NT2/D1 (cell line): ENCODE data around the gene GPC6.

Experiments
- DNase-seq: peaks from one replicate; pipeline ENCODE4 v3.0.0-alpha.2; 2011; ENCODE audit warnings: low read depth, low spot score
- H3K27me3 ChIP-seq: 2 replicates; pipeline ENCODE4 v1.6.0; 2011; ENCODE audit warnings: mild to moderate bottlenecking; ENCODE audit not compliant: insufficient read length, insufficient read depth
- H3K36me3 ChIP-seq: 2 replicates; pipeline ENCODE4 v1.6.1; 2011; ENCODE audit warnings: mild to moderate bottlenecking, low read length, mixed read lengths; ENCODE audit not compliant: insufficient read depth, insufficient read length
- H3K4me1 ChIP-seq: 2 replicates; pipeline ENCODE4 v1.5.1; 2011; ENCODE audit not compliant: insufficient read depth, insufficient read length
- H3K4me3 ChIP-seq: 2 replicates; pipeline ENCODE4 v1.5.1; 2011; ENCODE audit warnings: low read depth; ENCODE audit not compliant: insufficient read length
- H3K9ac ChIP-seq: 2 replicates; pipeline ENCODE4 v1.6.0; 2011; ENCODE audit warnings: low read depth; ENCODE audit not compliant: insufficient read length
- H3K9me3 ChIP-seq: 2 replicates; pipeline ENCODE4 v1.5.1; 2011; ENCODE audit warnings: mild to moderate bottlenecking, low read length; ENCODE audit not compliant: insufficient read depth
- SUZ12 ChIP-seq: IDR thresholded peaks from 2 replicates; pipeline ENCODE4 v1.6.1; 2011; ENCODE audit not compliant: insufficient read length, insufficient read depth; ENCODE audit errors: extremely low read depth
- YY1 ChIP-seq: IDR thresholded peaks from 2 replicates; pipeline ENCODE4 v1.6.1; 2011; ENCODE audit not compliant: insufficient read length, insufficient read depth
- ZNF274 ChIP-seq: IDR thresholded peaks from 2 replicates; pipeline ENCODE4 v1.6.1; 2011; ENCODE audit warnings: mild to moderate bottlenecking, low read depth, low read length

The GPC6 gene

DNA sequence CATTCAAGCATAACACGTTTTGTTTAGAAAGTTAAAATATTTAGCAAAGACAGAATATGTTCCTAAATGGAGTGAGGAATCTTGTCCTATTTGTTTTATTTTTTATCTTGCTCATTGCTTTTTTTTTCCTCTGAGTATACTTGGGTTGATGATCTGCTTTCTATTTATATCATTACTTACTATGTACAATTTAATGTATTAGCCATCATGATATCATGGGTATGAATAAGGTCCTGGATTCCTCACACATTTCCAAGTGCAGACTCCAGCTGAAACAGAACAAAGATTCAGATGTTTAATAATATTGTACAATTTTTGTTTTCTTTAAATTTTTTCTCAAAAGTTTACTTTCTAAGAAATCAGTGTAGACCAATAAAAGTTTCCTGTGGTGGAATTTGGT, 388.2 kb downstream of the GPC6 start:
- Histone ChIP-seq H3K27me3 (no peaks in the 10 kb centered on the region), H3K9ac (no peak overlapping the region), H3K4me3 (no peak overlapping the region), H3K9me3 (no peaks in the 10 kb centered on the region), H3K36me3 (no peaks in the 10 kb centered on the region), H3K4me1 (no peaks in the 10 kb centered on the region)
- TF ChIP-seq YY1 (no peak), ZNF274 (no peak), SUZ12 (no peak)
- no peak for DNase-seq

DNA sequence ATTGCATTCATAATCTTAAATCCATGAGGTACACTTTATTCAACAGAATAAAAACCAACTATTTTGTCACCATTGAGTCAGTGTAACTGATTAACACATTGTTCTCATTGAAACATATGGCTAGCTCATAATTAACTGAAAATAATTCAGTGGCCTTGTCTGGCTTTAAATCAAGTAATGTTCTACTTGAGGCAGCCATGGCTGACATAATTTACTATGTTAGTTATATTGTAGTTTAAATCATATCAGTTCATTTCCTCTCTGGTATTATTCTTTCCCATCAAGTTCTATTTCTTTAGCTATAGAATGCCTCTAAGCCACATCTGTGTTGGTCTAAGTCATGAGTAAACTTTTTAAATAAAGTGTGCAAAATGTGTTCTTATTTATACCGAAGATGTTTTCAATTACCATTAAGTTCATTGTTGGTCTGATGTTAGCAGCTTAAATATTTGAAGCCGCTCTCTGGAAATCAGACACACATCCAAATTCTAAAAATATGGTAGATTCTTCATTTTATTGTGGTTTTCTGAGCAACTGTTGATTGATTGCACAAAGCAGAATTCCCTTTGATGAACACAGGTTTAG, 393.7 kb downstream of the GPC6 start:
- DNase-seq: no peak
- Histone ChIP-seq H3K4me1 (no peaks in the 10 kb centered on the region), H3K4me3 (no peak overlapping the region), H3K27me3 (no peaks in the 10 kb centered on the region), H3K36me3 (no peaks in the 10 kb centered on the region), H3K9ac (no peak overlapping the region), H3K9me3 (no peaks in the 10 kb centered on the region)
- TF ChIP-seq YY1: no peak
- no peak for TF ChIP-seq SUZ12
- TF ChIP-seq ZNF274: no peak

DNA sequence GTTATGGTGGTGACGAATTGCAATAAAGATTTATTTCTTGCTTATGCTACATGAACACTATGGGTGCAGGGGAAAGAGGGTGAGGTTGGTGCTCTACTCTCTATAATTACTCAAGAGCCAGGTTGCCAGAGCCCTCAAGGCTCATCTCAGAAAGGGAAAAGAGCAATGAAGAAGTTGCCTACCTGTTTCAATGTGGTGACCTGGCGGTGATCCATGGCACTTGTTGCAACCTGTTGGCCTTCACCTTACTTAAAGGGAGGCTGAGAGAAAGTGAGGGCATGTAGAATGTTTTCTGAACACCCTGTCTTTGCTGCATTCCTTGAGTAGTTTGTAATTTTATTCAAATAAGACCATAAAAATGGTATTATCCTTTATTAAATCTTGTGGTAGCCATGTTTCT, 394.4 kb downstream of the GPC6 start:
- H3K27me3 ChIP-seq: no peaks in the 10 kb centered on the region
- H3K9me3 ChIP-seq: no peaks in the 10 kb centered on the region
- no peak overlapping the region for H3K9ac ChIP-seq
- no peaks in the 10 kb centered on the region for H3K4me1 ChIP-seq
- no peak for TF ChIP-seq ZNF274
- TF ChIP-seq YY1: no peak
- no peak for TF ChIP-seq SUZ12
- H3K4me3 ChIP-seq: no peak overlapping the region
- DNase-seq: no peak
- H3K36me3 ChIP-seq: no peaks in the 10 kb centered on the region

DNA sequence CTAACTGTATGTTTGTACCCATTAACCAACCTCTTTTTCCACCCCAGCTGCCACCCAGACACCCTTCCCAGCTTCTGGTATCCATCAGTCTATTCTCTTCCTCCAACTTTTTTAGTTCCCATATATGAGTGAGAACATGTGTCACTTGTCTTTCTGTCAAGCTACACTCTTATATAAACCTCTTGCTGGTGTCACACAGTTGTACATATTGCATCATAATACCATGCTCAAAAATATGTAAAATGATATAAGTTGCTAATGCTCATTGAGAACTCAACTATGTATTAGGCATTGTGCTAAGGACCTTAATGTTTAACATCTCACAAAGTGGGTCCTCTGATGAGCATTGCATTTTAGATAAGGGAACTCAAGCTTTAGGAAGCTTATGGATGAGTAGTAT, 395.4 kb downstream of the GPC6 start:
- Histone ChIP-seq H3K27me3 (no peaks in the 10 kb centered on the region), H3K36me3 (no peaks in the 10 kb centered on the region), H3K4me1 (no peaks in the 10 kb centered on the region), H3K4me3 (no peak overlapping the region), H3K9ac (no peak overlapping the region), H3K9me3 (no peaks in the 10 kb centered on the region)
- no peak for DNase-seq
- TF ChIP-seq SUZ12 (no peak), ZNF274 (no peak), YY1 (no peak)

DNA sequence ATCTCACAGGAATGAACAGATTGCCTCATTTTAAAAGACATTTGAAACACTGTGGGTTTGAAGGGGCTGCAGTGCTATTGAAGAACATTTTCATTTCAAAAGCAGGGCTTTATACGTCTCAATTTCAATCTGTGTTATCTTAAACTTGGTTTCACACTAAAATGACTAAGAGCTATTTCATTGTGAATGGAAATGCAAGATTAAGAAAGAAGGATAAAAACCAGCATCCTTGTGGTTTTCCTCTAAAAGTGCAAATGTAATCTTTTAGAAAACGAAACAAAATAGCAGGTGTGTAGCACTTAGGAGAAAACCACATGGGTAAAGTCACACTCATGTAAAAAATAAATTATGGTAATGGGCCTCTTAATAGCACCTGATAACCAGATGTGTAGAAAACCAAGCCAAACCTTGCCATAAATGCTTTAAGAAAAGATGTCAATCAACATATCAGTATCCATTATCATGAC, 397.7 kb downstream of the GPC6 start:
- Histone ChIP-seq H3K4me1 (no peaks in the 10 kb centered on the region), H3K9me3 (no peaks in the 10 kb centered on the region), H3K36me3 (no peaks in the 10 kb centered on the region), H3K27me3 (no peaks in the 10 kb centered on the region), H3K4me3 (no peak overlapping the region), H3K9ac (no peak overlapping the region)
- no peak for DNase-seq
- TF ChIP-seq SUZ12 (no peak), ZNF274 (no peak), YY1 (no peak)

DNA sequence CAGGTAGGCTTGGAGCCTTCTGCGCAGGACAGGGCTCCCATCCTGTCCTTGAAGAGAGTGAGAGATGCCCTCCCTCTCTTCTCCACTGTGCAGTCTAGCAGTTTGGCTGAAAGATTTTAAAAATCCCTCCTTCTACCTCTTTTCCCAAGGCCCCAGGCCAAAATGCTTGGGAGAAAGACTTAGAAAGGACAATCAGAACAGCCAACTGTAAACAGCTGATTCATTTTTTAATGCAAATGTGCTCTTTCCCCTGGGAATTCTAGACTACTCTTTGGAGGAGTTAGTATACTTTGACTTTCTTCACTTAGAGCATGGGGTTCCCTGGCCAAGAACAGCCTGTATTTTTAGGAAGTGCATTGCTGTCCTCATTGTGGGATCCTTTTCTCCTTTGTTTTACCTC, 398.9 kb downstream of the GPC6 start:
- no peak overlapping the region for H3K4me3 ChIP-seq

DNA sequence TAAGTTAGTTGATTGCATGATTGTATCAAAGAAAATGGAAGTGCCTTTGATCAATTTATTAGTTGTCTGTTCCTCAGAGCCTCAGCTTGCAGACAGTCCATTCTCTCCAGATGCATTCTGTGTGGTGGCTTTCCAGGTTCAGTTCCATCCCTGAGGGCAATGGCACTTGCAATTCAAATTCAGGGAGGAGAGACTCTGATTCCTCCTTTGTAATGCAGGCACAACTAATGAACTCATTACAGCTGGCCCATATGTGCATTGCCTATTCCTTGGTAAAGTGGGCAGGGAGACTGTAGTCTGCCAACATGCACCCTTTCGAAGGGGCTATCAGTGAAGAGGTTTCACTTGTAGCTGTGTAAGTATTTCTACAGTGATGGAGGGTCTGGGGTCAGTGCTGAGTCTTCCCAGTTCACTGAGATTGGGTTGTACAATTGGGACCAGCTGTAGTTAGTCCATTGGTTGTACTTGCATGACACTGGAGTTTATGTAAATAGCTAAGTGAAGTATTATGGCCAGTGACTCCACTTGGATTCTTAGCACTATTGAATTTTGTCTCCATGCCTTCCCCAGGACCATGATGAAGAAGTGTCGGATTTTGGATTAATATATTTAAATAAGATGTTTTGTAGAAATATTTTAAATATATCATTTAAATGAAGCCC, 401.7 kb downstream of the GPC6 start:
- Histone ChIP-seq H3K36me3 (no peaks in the 10 kb centered on the region), H3K4me1 (no peaks in the 10 kb centered on the region), H3K9me3 (no peaks in the 10 kb centered on the region), H3K27me3 (no peaks in the 10 kb centered on the region), H3K4me3 (no peak overlapping the region), H3K9ac (no peak overlapping the region)
- DNase-seq: peak; percentile 55
- TF ChIP-seq SUZ12 (no peak), ZNF274 (no peak), YY1 (no peak)

More for the DNA sequence above, 398.9 kb downstream of the GPC6 start:
- DNase-seq: no peak
- no peaks in the 10 kb centered on the region for H3K27me3 ChIP-seq
- no peaks in the 10 kb centered on the region for H3K9me3 ChIP-seq
- TF ChIP-seq ZNF274 (no peak), SUZ12 (no peak), YY1 (no peak)
- H3K36me3 ChIP-seq: no peaks in the 10 kb centered on the region
- H3K9ac ChIP-seq: no peak overlapping the region
- H3K4me1 ChIP-seq: no peaks in the 10 kb centered on the region
